Immature natural killer cell (primary cell): ENCODE data around the gene CASR. TPM values are rescaled to one million over a fixed set of nuclear protein-coding genes. Genes with fewer than 3 reads are reported as not detected.

ENCODE experiments used
- DNase-seq, 3 donors: peaks; one replicate each; pipeline ENCODE4 v3.0.0; 2022; ENCODE audit warnings: mixed read lengths in 1 of 3
- H3K27ac Mint-ChIP-seq, 6 donors: one replicate each; pipeline ENCODE4 v1.8.0; 2020; ENCODE audit warnings: mixed read lengths in 6 of 6, mild to moderate bottlenecking in 5 of 6, inconsistent platforms in 4 of 6, moderate library complexity in 3 of 6
- H3K27me3 Mint-ChIP-seq, 3 donors: one replicate each; pipeline ENCODE4 v1.8.0; 2020 to 2021; ENCODE audit warnings: low read depth in 3 of 3, mild to moderate bottlenecking in 3 of 3, mixed read lengths in 3 of 3, moderate library complexity in 3 of 3, inconsistent platforms in 1 of 3
- H3K36me3 Mint-ChIP-seq, 3 donors: one replicate each; pipeline ENCODE4 v1.8.0; 2020; ENCODE audit warnings: mixed read lengths in 3 of 3, inconsistent platforms in 2 of 3, mild to moderate bottlenecking in 2 of 3
- H3K4me1 Mint-ChIP-seq, 2 donors: one replicate each; pipeline ENCODE4 v1.8.0; 2020; ENCODE audit warnings: inconsistent platforms in 2 of 2, mild to moderate bottlenecking in 2 of 2, mixed read lengths in 2 of 2, moderate library complexity in 1 of 2
- H3K4me3 Mint-ChIP-seq, 5 donors: one replicate each; pipeline ENCODE4 v1.8.0; 2020; ENCODE audit warnings: mild to moderate bottlenecking in 5 of 5, mixed read lengths in 5 of 5, inconsistent platforms in 3 of 5, moderate library complexity in 3 of 5
- H3K9me3 Mint-ChIP-seq, 6 donors: one replicate each; pipeline ENCODE4 v1.8.0; 2020; ENCODE audit warnings: mild to moderate bottlenecking in 6 of 6, mixed read lengths in 6 of 6, inconsistent platforms in 4 of 6, moderate library complexity in 3 of 6
- polyA plus RNA-seq, 3 donors: library from polyadenylated mRNA; unstranded; fragments of 300-500 nt; fragmentation: Illumina TruSeq; gene quantifications; one replicate each; pipeline ENCODE4 v1.2.3, GENCODE V29; 2021

Gene CASR
- polyA plus RNA-seq, 3 donors from 2014 or later = not detected

- Mint-ChIP-seq H3K27ac (no peak overlapping the region), H3K27me3 (peaks cover 0 to 12% (median 6%) of the 10 kb centered on the region in 3 donors), H3K36me3 (no peaks in the 10 kb centered on the region), H3K4me3 (no peak overlapping the region), H3K4me1 (no peaks in the 10 kb centered on the region), H3K9me3 (no peaks in the 10 kb centered on the region)
- DNase-seq = no peak
Observed at GRCh38 chr3:122255757-122256439, 72.4 kb downstream of the CASR start.

- DNase-seq = no peak
- H3K4me1 Mint-ChIP-seq = no peaks in the 10 kb centered on the region
- no peak overlapping the region for H3K4me3 Mint-ChIP-seq
- peaks cover 0 to 12% (median 6%) of the 10 kb centered on the region in 3 donors for H3K27me3 Mint-ChIP-seq
- H3K9me3 Mint-ChIP-seq = no peaks in the 10 kb centered on the region
- no peak overlapping the region for H3K27ac Mint-ChIP-seq
- H3K36me3 Mint-ChIP-seq = no peaks in the 10 kb centered on the region
Observed at GRCh38 chr3:122257644-122258364, 74.3 kb downstream of the CASR start.

- Mint-ChIP-seq H3K36me3 (no peaks in the 10 kb centered on the region), H3K27me3 (peaks cover 0 to 12% (median 5%) of the 10 kb centered on the region in 3 donors), H3K27ac (no peak overlapping the region), H3K9me3 (no peaks in the 10 kb centered on the region), H3K4me1 (no peaks in the 10 kb centered on the region), H3K4me3 (no peak overlapping the region)
- peak; percentile 13 to 33 (median 30) for DNase-seq
Observed at GRCh38 chr3:122258757-122259371, 75.4 kb downstream of the CASR start.

- no peaks in the 10 kb centered on the region for H3K36me3 Mint-ChIP-seq
- no peaks in the 10 kb centered on the region for H3K9me3 Mint-ChIP-seq
- no peak for DNase-seq
- H3K27ac Mint-ChIP-seq = no peak overlapping the region
- no peak overlapping the region for H3K4me3 Mint-ChIP-seq
- H3K4me1 Mint-ChIP-seq = no peaks in the 10 kb centered on the region
- peaks cover 0 to 12% (median 6%) of the 10 kb centered on the region in 3 donors for H3K27me3 Mint-ChIP-seq
Observed at GRCh38 chr3:122260206-122260605, 76.7 kb downstream of the CASR start.

GRCh38 chr3:122263058-122263457, 79.6 kb downstream of the CASR start:
- H3K9me3 Mint-ChIP-seq = no peaks in the 10 kb centered on the region
- DNase-seq = no peak
- no peaks in the 10 kb centered on the region for H3K36me3 Mint-ChIP-seq
- H3K4me1 Mint-ChIP-seq = no peaks in the 10 kb centered on the region
- H3K27ac Mint-ChIP-seq = no peak overlapping the region
- peaks cover 0 to 12% (median 8%) of the 10 kb centered on the region in 3 donors for H3K27me3 Mint-ChIP-seq
- H3K4me3 Mint-ChIP-seq = no peak overlapping the region

- peaks cover 0 to 6% (median 4%) of the 10 kb centered on the region in 3 donors for H3K27me3 Mint-ChIP-seq
- no peaks in the 10 kb centered on the region for H3K9me3 Mint-ChIP-seq
- H3K27ac Mint-ChIP-seq = no peak overlapping the region
- no peak overlapping the region for H3K4me3 Mint-ChIP-seq
- no peak for DNase-seq
- H3K4me1 Mint-ChIP-seq = no peaks in the 10 kb centered on the region
- H3K36me3 Mint-ChIP-seq = no peaks in the 10 kb centered on the region
Observed at GRCh38 chr3:122263974-122264588, 80.6 kb downstream of the CASR start.

GRCh38 chr3:122265957-122266356, 82.5 kb downstream of the CASR start:
- DNase-seq = no peak

GRCh38 chr3:122268257-122269024, 85.0 kb downstream of the CASR start:
- DNase-seq = no peak
- no peaks in the 10 kb centered on the region for H3K36me3 Mint-ChIP-seq
- H3K4me1 Mint-ChIP-seq = peaks cover 14 to 17% of the 10 kb centered on the region in 2 donors
- no peak overlapping the region for H3K27ac Mint-ChIP-seq
- H3K27me3 Mint-ChIP-seq = peaks cover 0 to 7% (median 3%) of the 10 kb centered on the region in 3 donors
- no peaks in the 10 kb centered on the region for H3K9me3 Mint-ChIP-seq
- H3K4me3 Mint-ChIP-seq = no peak overlapping the region

More at GRCh38 chr3:122265957-122266356, 82.5 kb downstream of the CASR start:
- peaks cover under 1 to 6% (median 2%) of the 10 kb centered on the region in 3 donors for H3K27me3 Mint-ChIP-seq
- H3K4me3 Mint-ChIP-seq = no peak overlapping the region
- peaks cover under 1% of the 10 kb centered on the region in 2 donors for H3K4me1 Mint-ChIP-seq
- no peaks in the 10 kb centered on the region for H3K36me3 Mint-ChIP-seq
- H3K9me3 Mint-ChIP-seq = no peaks in the 10 kb centered on the region
- no peak overlapping the region for H3K27ac Mint-ChIP-seq

- Mint-ChIP-seq H3K4me1 (peaks cover 14 to 17% of the 10 kb centered on the region in 2 donors), H3K4me3 (no peak overlapping the region), H3K36me3 (no peaks in the 10 kb centered on the region), H3K9me3 (no peaks in the 10 kb centered on the region), H3K27ac (no peak overlapping the region), H3K27me3 (peaks cover 0 to 9% (median 4%) of the 10 kb centered on the region in 3 donors)
- no peak for DNase-seq
Observed at GRCh38 chr3:122269045-122269444, 85.6 kb downstream of the CASR start.

- peak in 2 of 3 donors; percentile 16 to 17 for DNase-seq
- Mint-ChIP-seq H3K27me3 (peaks cover 1 to 9% (median 3%) of the 10 kb centered on the region in 3 donors), H3K4me1 (peaks cover 14 to 17% of the 10 kb centered on the region in 2 donors), H3K4me3 (peak overlapping the region in 2 of 5 donors; percentile 0 to 3), H3K36me3 (no peaks in the 10 kb centered on the region), H3K27ac (no peak overlapping the region), H3K9me3 (no peaks in the 10 kb centered on the region)
Observed at GRCh38 chr3:122271246-122271898, 87.9 kb downstream of the CASR start.

- H3K4me3 Mint-ChIP-seq = no peak overlapping the region
- no peaks in the 10 kb centered on the region for H3K36me3 Mint-ChIP-seq
- H3K4me1 Mint-ChIP-seq = peaks cover 14 to 17% of the 10 kb centered on the region in 2 donors
- DNase-seq = no peak
- no peaks in the 10 kb centered on the region for H3K9me3 Mint-ChIP-seq
- H3K27me3 Mint-ChIP-seq = peaks cover 1 to 9% (median 3%) of the 10 kb centered on the region in 3 donors
- H3K27ac Mint-ChIP-seq = no peak overlapping the region
Observed at GRCh38 chr3:122272879-122273278, 89.4 kb downstream of the CASR start.

- Mint-ChIP-seq H3K4me3 (no peak overlapping the region), H3K27me3 (peaks cover 1 to 9% (median 3%) of the 10 kb centered on the region in 3 donors), H3K9me3 (no peaks in the 10 kb centered on the region), H3K27ac (peak overlapping the region in 1 of 6 donors; percentile 26), H3K4me1 (peaks cover 14 to 17% of the 10 kb centered on the region in 2 donors), H3K36me3 (no peaks in the 10 kb centered on the region)
- no peak for DNase-seq
Observed at GRCh38 chr3:122273498-122273897, 90.0 kb downstream of the CASR start.

GRCh38 chr3:122281891-122282290, 98.4 kb downstream of the CASR start:
- DNase-seq = no peak
- Mint-ChIP-seq H3K4me3 (no peak overlapping the region), H3K9me3 (no peaks in the 10 kb centered on the region), H3K27me3 (peaks cover 0 to 3% (median 0%) of the 10 kb centered on the region in 3 donors), H3K36me3 (no peaks in the 10 kb centered on the region), H3K27ac (no peak overlapping the region), H3K4me1 (no peaks in the 10 kb centered on the region)
